HL-60 (cell line): ENCODE results near the gene NT5C1A.

Experiments
- CTCF ChIP-seq: IDR thresholded peaks from one replicate; pipeline ENCODE4 v1.5.1; 2011; ENCODE audit warnings: low read length, control low read depth, inconsistent platforms; ENCODE audit not compliant: insufficient read depth
- GABPA ChIP-seq: IDR thresholded peaks from 2 replicates; pipeline ENCODE4 v1.6.1; 2012; ENCODE audit warnings: low read depth
- POLR2AphosphoS5 ChIP-seq: IDR thresholded peaks from 2 replicates; pipeline ENCODE4 v1.6.1; 2012; ENCODE audit warnings: low read depth
- REST ChIP-seq: IDR thresholded peaks from 2 replicates; pipeline ENCODE4 v1.6.1; 2012; ENCODE audit warnings: low read depth; ENCODE audit not compliant: insufficient replicate concordance
- SPI1 ChIP-seq: IDR thresholded peaks from 2 replicates; pipeline ENCODE4 v1.6.1; 2012; ENCODE audit warnings: low read depth, mild to moderate bottlenecking, borderline replicate concordance

GRCh38 chr1:39645411-39646043 lies 26.4 kb downstream of the NT5C1A start:
- TF ChIP-seq CTCF, result no peak
- TF ChIP-seq POLR2AphosphoS5, result no peak
- no peak for TF ChIP-seq GABPA
- TF ChIP-seq REST, result no peak
- no peak for TF ChIP-seq SPI1
